Activated gamma-delta T cell treated with Interleukin-2 at 50 U/mL for 16 hours (primary cell): ENCODE data around the gene CERS2.

Source experiments
- DNase-seq: peaks from one replicate; pipeline ENCODE4 v3.0.0-alpha.2; 2020

Gene CERS2, protein sequence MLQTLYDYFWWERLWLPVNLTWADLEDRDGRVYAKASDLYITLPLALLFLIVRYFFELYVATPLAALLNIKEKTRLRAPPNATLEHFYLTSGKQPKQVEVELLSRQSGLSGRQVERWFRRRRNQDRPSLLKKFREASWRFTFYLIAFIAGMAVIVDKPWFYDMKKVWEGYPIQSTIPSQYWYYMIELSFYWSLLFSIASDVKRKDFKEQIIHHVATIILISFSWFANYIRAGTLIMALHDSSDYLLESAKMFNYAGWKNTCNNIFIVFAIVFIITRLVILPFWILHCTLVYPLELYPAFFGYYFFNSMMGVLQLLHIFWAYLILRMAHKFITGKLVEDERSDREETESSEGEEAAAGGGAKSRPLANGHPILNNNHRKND

GRCh38 chr1:150974580-150975478 lies at the start of gene CERS2:
CERS2 (minus strand) TSS chr1:150974835; CDS start chr1:150969090, 5,745 bp downstream.
- peak; percentile 73 for DNase-seq

DNA sequence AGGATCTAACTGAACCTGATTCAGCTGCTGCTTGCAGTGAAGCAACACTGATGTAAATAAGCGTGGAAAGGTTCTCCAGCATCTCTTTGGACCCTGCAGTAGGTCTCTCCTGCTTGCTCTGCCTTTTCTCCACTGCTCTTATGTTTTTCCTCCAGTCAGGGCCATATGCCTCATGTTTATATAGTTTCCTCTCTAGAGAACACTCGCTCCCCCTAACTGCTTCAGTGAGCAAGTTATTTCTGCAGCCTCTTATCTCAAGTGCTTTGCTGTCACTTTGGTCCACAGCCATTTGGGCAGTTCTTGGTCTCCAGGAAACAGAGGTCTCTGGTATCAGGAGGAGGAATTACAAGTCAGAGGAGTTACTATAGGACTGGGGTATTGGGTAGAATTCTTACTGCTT lies 38.9 kb upstream of the CERS2 start:
- no peak for DNase-seq

GRCh38 chr1:151012684-151013471 lies 38.2 kb upstream of the CERS2 start:
- no peak for DNase-seq

- DNase-seq, result no peak
Measured at GRCh38 chr1:151011154-151011850, 36.7 kb upstream of the CERS2 start.

DNA sequence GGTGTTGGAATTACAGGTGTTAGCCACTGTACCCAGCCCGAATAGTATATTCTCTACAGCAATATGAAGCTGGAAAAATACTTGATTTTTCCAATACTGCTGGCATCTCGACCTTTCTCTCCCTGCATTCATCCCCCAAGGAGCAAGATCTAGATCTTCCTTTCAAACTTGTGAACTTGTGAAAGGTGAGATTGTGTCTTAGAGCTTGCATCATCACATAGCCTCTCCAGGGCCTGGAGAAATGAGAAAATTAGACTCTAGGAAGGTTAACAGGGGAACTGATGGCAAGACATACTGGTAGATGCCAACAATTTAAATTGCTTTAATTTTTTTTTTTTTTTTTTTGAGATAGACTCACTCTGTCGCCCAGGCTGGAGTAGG lies 35.7 kb upstream of the CERS2 start:
- no peak for DNase-seq

DNA sequence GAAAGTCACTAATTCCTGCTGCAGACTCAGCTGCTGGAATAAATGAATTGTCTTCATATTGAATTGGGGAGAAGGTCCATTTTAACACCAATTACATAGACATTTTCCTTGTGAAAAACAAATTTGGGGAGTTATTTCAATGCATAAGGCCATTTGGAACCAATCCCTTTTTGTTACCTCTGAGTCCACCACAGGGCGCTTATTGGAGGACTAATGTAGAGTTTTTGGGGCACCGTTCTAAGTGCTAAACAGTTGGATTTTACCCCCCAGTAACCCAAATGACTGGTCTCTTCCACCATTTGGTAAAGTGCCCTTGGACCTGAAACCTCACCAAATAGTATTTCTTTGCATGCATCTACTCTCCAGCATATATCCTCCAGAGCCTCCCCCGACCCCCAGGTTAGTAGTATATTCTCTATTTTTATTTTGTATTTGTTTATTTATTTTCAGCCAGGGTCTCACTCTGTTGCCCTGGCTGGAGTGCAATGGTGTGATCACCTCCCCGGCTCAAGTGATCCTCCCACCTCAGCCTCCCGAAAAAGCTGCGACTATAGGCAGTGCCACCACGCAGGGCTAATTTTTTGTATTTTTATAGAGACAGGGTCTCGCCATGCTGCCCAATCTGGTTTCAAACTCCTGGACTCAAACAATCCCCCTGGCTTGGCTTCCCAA lies 35.2 kb upstream of the CERS2 start:
- DNase-seq, result no peak

- no peak for DNase-seq
Measured at GRCh38 chr1:151009206-151009587, 34.6 kb upstream of the CERS2 start.

DNA sequence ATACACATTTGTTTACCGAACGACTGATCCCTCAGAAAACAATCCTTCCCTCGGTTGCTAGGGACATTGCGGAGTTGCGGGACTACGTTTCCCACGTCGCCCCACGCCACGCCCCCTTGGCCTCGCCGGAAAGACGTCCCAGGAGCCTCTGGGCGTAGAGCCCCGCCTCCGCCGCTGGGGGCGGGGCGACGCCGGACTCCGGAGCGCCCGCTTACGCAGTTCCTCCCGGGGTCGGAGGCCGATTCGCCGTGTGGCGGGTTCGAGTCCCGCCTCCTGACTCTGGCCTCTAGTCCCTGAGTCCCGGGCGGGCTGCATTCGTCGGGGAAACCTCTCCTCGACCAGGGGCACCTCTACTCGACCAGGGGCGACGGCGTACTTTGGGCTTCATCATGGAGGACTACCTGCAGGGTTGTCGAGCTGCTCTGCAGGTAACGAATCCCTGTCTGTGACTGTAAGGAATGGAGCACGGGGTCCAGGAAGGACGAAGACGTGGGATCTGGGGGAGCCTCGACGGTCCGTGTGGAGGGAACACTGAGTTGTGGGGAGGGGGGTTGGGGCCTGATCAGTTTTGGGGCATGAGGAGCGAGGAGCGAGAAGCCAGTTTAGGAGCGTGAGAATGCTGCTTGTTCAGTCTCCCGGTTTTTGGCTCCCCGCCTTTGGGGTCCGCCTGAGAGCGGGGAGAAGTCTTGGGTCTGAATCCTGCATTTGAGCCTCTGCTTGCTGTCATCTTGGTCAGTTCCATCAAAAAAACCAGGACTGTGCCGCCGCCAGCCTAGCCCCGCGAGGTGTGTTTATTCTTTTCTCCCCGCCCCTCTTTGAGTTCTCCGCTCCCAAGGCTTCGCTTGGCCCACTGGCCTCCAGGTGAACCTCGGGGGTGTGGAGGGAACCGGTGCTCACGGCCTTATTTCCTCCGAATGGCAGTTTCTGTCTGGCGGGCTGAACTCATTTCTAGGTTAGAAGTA lies 33.9 kb upstream of the CERS2 start, which contains the start of gene PRUNE1:
Gene PRUNE1 (plus strand): TSS at position 206 of the 962 bp plus-strand sequence. CDS start 184 bp downstream, at position 390.
- peak; percentile 95 for DNase-seq

DNA sequence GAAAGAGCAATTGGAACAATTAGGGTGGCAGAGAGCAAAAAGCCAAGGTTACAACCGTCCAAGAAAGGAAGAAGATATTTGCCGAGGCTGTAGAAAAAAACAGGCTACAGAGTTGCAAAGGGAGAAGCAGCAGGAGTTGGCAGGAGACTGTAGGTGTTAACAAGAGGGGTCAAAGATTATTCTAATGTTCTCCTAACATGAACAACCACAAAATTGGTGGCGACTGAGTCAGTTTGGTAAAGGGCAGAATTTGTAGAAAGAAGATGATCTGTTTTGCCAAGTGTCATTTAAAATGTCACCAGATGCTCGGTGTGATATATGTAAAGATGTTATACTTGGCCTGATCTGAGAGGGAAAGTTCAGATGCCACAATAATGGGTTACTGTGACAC lies 33.2 kb upstream of the CERS2 start:
- no peak for DNase-seq

DNA sequence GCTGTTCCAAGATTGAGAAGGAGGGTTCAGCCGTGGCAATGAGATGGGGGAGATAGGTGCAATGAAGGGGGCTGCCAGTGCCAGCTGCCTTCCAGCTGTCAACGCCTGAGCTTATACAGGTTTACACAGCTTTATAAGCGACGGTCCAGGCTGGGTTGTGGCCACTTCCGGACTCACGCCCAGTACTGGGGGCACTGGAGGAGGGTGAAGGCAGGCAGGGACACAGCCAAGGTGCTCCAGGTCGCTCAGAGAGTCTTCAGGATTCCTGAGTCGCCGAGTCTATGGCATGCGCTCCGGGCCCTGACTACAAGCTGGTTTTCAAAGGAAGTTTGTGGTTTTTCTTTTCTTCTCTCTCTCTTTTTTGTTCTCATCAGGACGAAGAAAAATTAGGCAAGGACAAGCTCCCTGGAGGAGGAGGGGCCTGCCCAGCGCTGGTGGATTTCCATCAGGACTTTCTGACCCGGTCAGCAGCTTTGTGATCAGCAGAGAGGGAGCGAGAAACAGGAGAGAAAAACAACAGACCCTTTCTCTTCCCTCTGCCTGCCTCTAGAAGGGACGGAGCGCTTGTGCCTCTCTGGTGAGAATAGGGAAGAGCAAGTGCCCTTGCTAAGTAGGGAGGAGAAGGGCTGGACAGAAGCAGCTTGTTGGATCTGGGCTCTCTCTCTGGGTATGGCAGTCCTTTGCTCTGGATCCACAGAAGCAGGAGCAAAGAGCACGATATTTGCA lies 31.9 kb upstream of the CERS2 start, which contains the start of gene MINDY1:
Gene MINDY1 (minus strand): TSS at position 576 of the 726 bp plus-strand sequence. CDS start 4,285 bp downstream, outside the sequence.
- no peak for DNase-seq

DNA sequence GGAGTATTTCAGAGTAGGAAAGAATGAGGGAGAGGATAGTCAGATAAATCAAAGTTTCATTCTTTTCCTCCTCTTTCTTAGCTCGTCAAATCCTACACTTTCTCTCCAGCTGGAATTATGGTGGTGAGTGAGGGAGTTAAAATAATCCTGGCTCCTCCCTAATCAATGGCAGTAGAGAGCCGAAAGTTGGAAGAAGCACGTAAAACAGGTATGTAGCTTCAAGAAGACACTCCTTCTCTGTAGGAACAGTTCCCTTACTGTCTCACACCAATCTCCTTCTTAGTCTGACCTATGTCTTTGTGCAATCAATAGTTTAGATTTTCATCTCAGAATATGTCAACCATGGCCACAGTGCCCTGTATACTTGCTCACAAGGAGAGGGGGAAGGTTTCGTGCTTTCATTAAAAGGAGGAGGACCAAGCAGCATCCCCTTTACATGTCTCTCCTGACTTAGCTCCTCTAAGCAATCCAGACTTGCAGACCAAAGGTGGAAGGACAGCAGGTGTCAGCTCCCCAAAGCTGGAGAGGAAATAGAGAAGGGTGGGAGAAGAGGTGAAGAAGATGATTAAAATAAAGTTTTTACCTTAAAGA lies 31.2 kb upstream of the CERS2 start:
- DNase-seq, result no peak

DNA sequence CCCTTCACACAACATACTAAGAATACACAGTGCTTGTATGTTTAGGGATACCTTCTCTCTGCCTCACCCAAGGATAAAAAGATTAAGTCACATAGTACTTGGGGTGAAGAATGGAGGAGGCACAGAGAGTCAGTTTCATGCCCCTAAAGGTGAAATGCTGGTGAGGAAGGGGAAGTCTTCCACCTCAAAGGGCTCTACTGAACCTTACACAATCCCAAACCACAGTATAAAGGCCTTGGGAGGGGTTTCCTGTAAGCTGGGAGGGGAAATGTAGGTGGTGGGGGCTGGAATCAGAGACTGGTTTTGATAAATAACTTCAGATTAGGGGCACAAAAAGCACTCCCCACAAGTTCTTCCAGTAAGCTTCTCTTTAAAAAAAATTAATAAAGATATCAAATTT lies 28.5 kb upstream of the CERS2 start:
- no peak for DNase-seq

- DNase-seq, result no peak
Measured at GRCh38 chr1:151002611-151003010, 28.0 kb upstream of the CERS2 start.

DNA sequence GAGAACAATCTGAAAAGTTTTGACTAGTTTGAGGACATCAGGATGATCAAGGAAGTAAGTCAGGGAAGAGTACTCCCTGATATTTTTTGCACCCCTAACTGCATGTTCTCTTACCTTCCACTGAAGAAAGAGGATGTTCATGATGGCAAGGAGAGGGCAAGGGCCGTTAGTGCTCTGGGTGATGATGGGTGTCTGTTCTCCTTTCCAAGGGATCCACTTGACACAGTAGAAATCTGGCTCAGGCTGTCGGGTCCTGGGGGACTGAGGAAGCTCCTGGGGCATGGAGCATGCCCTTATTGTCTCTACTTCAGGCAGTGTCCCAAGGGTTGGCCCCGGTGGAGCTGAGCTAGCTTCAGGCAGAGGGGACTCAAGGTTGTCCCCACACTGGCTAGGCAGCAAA lies 27.4 kb upstream of the CERS2 start:
- no peak for DNase-seq

GRCh38 chr1:151001602-151002001 lies 27.0 kb upstream of the CERS2 start:
- no peak for DNase-seq

GRCh38 chr1:151000408-151000807 lies 25.8 kb upstream of the CERS2 start:
- no peak for DNase-seq

DNA sequence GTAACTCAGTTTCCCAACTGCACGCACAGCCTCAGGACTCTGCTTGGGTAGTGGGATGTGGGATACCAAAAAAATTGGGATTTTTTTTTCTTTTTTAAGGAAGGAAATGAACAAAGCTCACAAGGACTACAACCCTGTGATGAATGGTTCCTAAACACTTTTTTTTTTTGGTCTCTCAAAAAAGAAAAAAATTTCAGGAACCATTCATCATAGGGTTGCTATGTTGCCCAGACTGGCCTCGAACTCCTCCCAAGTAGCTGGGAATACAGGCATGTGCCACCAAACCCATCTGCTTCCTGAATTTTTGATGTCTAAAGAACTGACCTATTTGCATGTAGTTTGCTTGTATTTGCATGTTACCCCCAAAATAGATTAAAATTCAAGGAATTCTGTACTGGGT lies 25.3 kb upstream of the CERS2 start:
- no peak for DNase-seq

GRCh38 chr1:150999051-150999674 lies 24.5 kb upstream of the CERS2 start:
- DNase-seq, result no peak

DNA sequence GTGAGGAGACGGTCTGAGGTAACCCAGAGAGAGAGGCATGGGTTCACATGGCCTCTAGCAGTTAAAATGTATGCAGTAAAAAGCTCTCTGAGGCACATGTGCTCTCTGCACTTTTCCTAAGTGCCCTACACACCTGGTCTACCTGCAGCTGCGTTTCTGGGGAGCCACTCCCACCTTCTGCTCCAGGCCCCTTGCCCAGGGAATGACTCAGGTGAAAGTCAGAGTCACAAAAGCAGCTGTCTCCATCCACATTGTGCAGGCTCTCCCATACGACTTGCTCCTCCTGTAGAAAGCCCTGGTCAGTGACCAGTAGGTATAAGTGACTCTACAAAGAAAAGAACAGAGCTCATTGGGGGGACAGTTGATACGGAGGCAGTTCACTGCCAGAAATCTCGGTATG lies 23.3 kb upstream of the CERS2 start:
- no peak for DNase-seq
